GM12891 (cell line): Measurements from ENCODE around the gene SLC17A7.
A peak's percentile ranks its signal among the peaks of the same experiment; 100 is the strongest.

ENCODE experiments used
- DNase-seq: peaks from one replicate; pipeline ENCODE4 v3.0.0; 2011; ENCODE audit warnings: low spot score; ENCODE audit not compliant: insufficient read length
- FAIRE-seq: peaks from 2 replicates; lab custom pipeline; 2011; peaks lifted over from hg19 to GRCh38; lab: Jason Lieb, UNC
- PAX5 ChIP-seq: IDR thresholded peaks from 2 replicates; pipeline ENCODE4 v1.6.1; 2011; ENCODE audit warnings: low read length, moderate library complexity, mild to moderate bottlenecking; ENCODE audit not compliant: insufficient read depth, severe bottlenecking
- POLR2A ChIP-seq: IDR thresholded peaks from 2 replicates; pipeline ENCODE4 v1.6.1; 2011; ENCODE audit warnings: low read depth, low read length, control low read depth
- POLR2AphosphoS5 ChIP-seq: IDR thresholded peaks from 2 replicates; pipeline ENCODE4 v1.6.1; 2011; ENCODE audit warnings: low read depth, low read length, control low read depth
- POU2F2 ChIP-seq: IDR thresholded peaks from 2 replicates; pipeline ENCODE4 v1.6.1; 2011; ENCODE audit warnings: low read depth, mild to moderate bottlenecking, control low read depth, low read length, moderate library complexity
- SPI1 ChIP-seq: IDR thresholded peaks from 2 replicates; pipeline ENCODE4 v1.6.1; 2011; ENCODE audit warnings: low read depth, low read length, control low read depth
- TAF1 ChIP-seq: IDR thresholded peaks from 2 replicates; pipeline ENCODE4 v1.6.1; 2011; ENCODE audit warnings: low read depth, low read length, control low read depth

SLC17A7 gene

GRCh38 chr19:49428547-49429451, 12.5 kb downstream of the SLC17A7 start:
- FAIRE-seq (no peak), DNase-seq (no peak)
- TF ChIP-seq PAX5, result no peak
- no peak for TF ChIP-seq SPI1
- no peak for TF ChIP-seq POLR2AphosphoS5
- no peak for TF ChIP-seq POLR2A
- no peak for TF ChIP-seq TAF1
- TF ChIP-seq POU2F2, result no peak

- no peak for TF ChIP-seq POLR2AphosphoS5
- no peak for TF ChIP-seq POLR2A
- no peak for TF ChIP-seq TAF1
- TF ChIP-seq POU2F2, result no peak
- no peak for TF ChIP-seq PAX5
- no peak for TF ChIP-seq SPI1
- FAIRE-seq, result peak; percentile 83
- DNase-seq, result no peak
These were observed 13.3 kb downstream of the SLC17A7 start for GRCh38 chr19:49427855-49428546.

DNA sequence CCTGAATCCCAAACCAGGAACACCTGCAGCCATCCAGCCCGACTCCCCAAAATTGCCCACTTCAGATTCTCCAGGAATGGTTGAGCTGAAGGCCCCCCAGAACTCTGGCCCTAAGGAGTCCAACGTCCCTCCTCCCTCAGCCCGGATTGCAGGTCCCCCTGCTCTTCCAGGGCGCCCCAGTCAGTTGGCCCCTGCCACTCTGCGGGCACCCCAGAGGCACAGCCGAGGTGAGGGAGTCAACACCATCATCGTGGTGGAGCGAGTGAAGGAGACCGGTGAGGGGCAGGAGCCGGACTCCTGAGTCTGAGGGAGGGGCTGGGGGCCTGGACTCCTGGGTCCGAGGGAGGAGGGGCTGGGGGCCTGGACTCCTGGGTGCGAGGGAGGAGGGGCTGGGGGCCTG, 14.0 kb downstream of the SLC17A7 start:
- no peak for FAIRE-seq
- TF ChIP-seq PAX5, result no peak
- TF ChIP-seq POU2F2, result no peak
- no peak for TF ChIP-seq POLR2AphosphoS5
- TF ChIP-seq TAF1, result no peak
- TF ChIP-seq SPI1, result no peak
- TF ChIP-seq POLR2A, result no peak

GRCh38 chr19:49425922-49426592, 15.3 kb downstream of the SLC17A7 start:
- FAIRE-seq (no peak), DNase-seq (no peak)
- no peak for TF ChIP-seq PAX5
- no peak for TF ChIP-seq POLR2AphosphoS5
- no peak for TF ChIP-seq SPI1
- no peak for TF ChIP-seq TAF1
- no peak for TF ChIP-seq POLR2A
- no peak for TF ChIP-seq POU2F2

More for the DNA sequence above, 14.0 kb downstream of the SLC17A7 start:
- no peak for DNase-seq

- DNase-seq, result no peak
- TF ChIP-seq PAX5, result no peak
- no peak for TF ChIP-seq POU2F2
- no peak for TF ChIP-seq POLR2A
- TF ChIP-seq TAF1, result no peak
- no peak for TF ChIP-seq POLR2AphosphoS5
- no peak for TF ChIP-seq SPI1
- FAIRE-seq, result no peak
These were observed 16.1 kb downstream of the SLC17A7 start, which contains the start of gene GFY for GRCh38 chr19:49425178-49425577. TSS of gene GFY (plus strand) at chr19:49425388. CDS start at chr19:49426431, 1,043 bp downstream.

GRCh38 chr19:49423985-49424303, 17.4 kb downstream of the SLC17A7 start:
- DNase-seq (no peak), FAIRE-seq (no peak)
- TF ChIP-seq POLR2AphosphoS5, result no peak
- no peak for TF ChIP-seq POLR2A
- no peak for TF ChIP-seq SPI1
- TF ChIP-seq POU2F2, result no peak
- TF ChIP-seq TAF1, result no peak
- TF ChIP-seq PAX5, result no peak

GRCh38 chr19:49423071-49423984, 18.0 kb downstream of the SLC17A7 start, which contains the start of gene PTH2:
TSS of gene PTH2 (minus strand) at chr19:49423441. CDS start at chr19:49423339, 102 bp downstream.
- TF ChIP-seq POLR2AphosphoS5 (no peak), POU2F2 (no peak), SPI1 (0 out of 2 replicates have a peak, but pooled peaks have one; percentile 13)
- no peak for DNase-seq
- FAIRE-seq, result no peak

DNA sequence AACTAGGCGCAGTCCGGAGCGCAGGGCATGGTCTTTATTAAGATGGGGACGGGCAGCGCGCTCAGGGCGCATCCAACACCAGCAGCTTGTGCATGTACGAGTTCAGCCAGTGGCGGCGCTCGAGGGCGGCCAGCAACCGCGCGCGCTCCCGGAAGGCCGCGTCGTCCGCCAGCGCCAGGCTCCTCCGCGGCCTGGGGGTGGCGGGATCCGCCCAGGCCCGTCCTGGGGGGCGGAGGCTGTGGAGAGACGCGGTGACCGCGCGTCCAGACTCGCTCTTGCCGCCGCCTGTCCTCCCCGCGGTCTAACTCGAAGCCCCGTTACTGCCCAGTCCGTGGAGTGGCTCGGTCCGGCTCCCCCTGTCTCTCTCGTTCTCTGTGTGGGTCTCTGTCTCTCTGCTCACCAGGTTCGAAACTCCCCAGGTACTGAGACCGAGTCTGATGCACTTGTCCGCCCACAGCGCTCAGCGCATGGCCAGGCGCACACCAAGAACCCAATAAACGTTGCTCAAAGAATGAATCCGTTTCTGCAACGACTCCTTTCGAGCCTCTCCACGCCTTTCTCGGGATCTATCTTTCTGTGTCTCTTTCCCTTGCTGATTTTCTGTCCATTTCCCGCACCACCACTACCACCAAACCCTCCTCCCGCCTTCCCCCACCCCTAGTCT, 18.8 kb downstream of the SLC17A7 start:
- TF ChIP-seq POLR2AphosphoS5 (no peak), POLR2A (no peak), POU2F2 (no peak), PAX5 (no peak), TAF1 (no peak), SPI1 (no peak)
- DNase-seq (no peak), FAIRE-seq (no peak)
